Astrocyte of the spinal cord (primary cell): ENCODE measurements around the gene ULBP2.
"Not testable (repeated sequence)": the region's sequence is repeated elsewhere in the genome, so short reads cannot be mapped to it uniquely, and the experiment has no call there.

Experiments used
- DNase-seq: peaks from one replicate; pipeline ENCODE4 v3.0.0; 2011; ENCODE audit warnings: low read depth, low spot score
- H3K4me3 ChIP-seq: 2 replicates; pipeline ENCODE4 v1.5.1; 2011; ENCODE audit warnings: low read depth, mild to moderate bottlenecking, low read length, moderate library complexity
- CTCF ChIP-seq: IDR thresholded peaks from 2 replicates; pipeline ENCODE4 v1.5.1; 2012; ENCODE audit warnings: low read depth, mild to moderate bottlenecking, low read length, inconsistent platforms
- in situ Hi-C: cut with HindIII; loops from 2 replicates; pipeline ENCODE4 v1.10.0; 2017; ENCODE audit warnings: low sequenced_read_pairs

ULBP2 gene

GRCh38 chr6:149936743-149937142 lies 5.1 kb upstream of the ULBP2 start:
- no peak for TF ChIP-seq CTCF
- in situ Hi-C loops, result no loop called here
- DNase-seq, result no peak
- H3K4me3 ChIP-seq, result no peak overlapping the region

- H3K4me3 ChIP-seq, result peak overlapping the region; percentile 27
- in situ Hi-C loops, DNase-seq: not testable (repeated sequence)
Measured at GRCh38 chr6:149938013-149938570, 3.7 kb upstream of the ULBP2 start.

GRCh38 chr6:149938571-149939355 lies 3.1 kb upstream of the ULBP2 start:
- TF ChIP-seq CTCF, result no peak
- DNase-seq, result no peak
- in situ Hi-C loops, result no loop called here
- H3K4me3 ChIP-seq, result peak overlapping the region; percentile 27

GRCh38 chr6:149939356-149939648 lies 2.5 kb upstream of the ULBP2 start:
- no peak for TF ChIP-seq CTCF
- DNase-seq, result no peak
- in situ Hi-C loops, result no loop called here
- no peak overlapping the region for H3K4me3 ChIP-seq

GRCh38 chr6:149939909-149940671 lies 1.7 kb upstream of the ULBP2 start:
- H3K4me3 ChIP-seq, result no peak overlapping the region
- no peak for TF ChIP-seq CTCF
- no peak for DNase-seq
- in situ Hi-C loops, result no loop called here

- no peak for DNase-seq
- no peak overlapping the region for H3K4me3 ChIP-seq
- in situ Hi-C loops, result no loop called here
- no peak for TF ChIP-seq CTCF
Measured at GRCh38 chr6:149940672-149940982, 1.2 kb upstream of the ULBP2 start.

GRCh38 chr6:149942461-149942829 lies 631 bp downstream of the ULBP2 start:
- H3K4me3 ChIP-seq, result peak overlapping the region; percentile 78
- DNase-seq, result no peak
- in situ Hi-C loops, result no loop called here
- TF ChIP-seq CTCF, result no peak

- DNase-seq, H3K4me3 ChIP-seq, in situ Hi-C loops: not testable (repeated sequence)
Measured at GRCh38 chr6:149943321-149943720, 1.5 kb downstream of the ULBP2 start.

GRCh38 chr6:149945276-149945675 lies 3.5 kb downstream of the ULBP2 start:
- in situ Hi-C loops, H3K4me3 ChIP-seq, DNase-seq: not testable (repeated sequence)

GRCh38 chr6:149946631-149947030 lies 4.8 kb downstream of the ULBP2 start:
- DNase-seq, in situ Hi-C loops: not testable (repeated sequence)

More at GRCh38 chr6:149946631-149947030, 4.8 kb downstream of the ULBP2 start:
- H3K4me3 ChIP-seq, result not testable (repeated sequence)
